KMS-11 (cell line): ENCODE data around the gene PURA.

Experiments used
- H2AFZ ChIP-seq: fragments of 200-600 bp; sonication (generic); 2 replicates; pipeline ENCODE4 v1.6.1; 2016; ENCODE audit warnings: antibody characterized with exemption, mixed run types, low read depth
- H3K27ac ChIP-seq: fragments of 200-600 bp; sonication (generic); 2 replicates; pipeline ENCODE4 v1.6.1; 2016; ENCODE audit warnings: mild to moderate bottlenecking, mixed run types
- H3K27me3 ChIP-seq: fragments of 200-600 bp; sonication (generic); 2 replicates; pipeline ENCODE4 v1.6.1; 2017; ENCODE audit warnings: mild to moderate bottlenecking, low read depth, mixed run types, moderate library complexity; ENCODE audit not compliant: insufficient read depth
- H3K36me3 ChIP-seq: fragments of 200-600 bp; sonication (generic); 2 replicates; pipeline ENCODE4 v1.6.1; 2017; ENCODE audit warnings: mild to moderate bottlenecking, mixed run types; ENCODE audit not compliant: insufficient read depth
- H3K4me1 ChIP-seq: fragments of 200-600 bp; sonication (generic); 2 replicates; pipeline ENCODE4 v1.6.1; 2016; ENCODE audit warnings: mild to moderate bottlenecking, low read depth, mixed run types; ENCODE audit not compliant: poor library complexity, severe bottlenecking
- H3K4me2 ChIP-seq: fragments of 200-600 bp; sonication (generic); 2 replicates; pipeline ENCODE4 v1.7.0; 2016; ENCODE audit warnings: mild to moderate bottlenecking, mixed run types
- H3K4me3 ChIP-seq: fragments of 200-600 bp; sonication (generic); IDR thresholded peaks from 2 replicates; pipeline ENCODE4 v1.6.1; 2017; ENCODE audit warnings: low read depth, low read length, mixed read lengths; ENCODE audit not compliant: insufficient read depth
- H3K79me2 ChIP-seq: fragments of 200-600 bp; sonication (generic); 2 replicates; pipeline ENCODE4 v1.6.1; 2016; ENCODE audit warnings: low read depth, mixed run types; ENCODE audit not compliant: insufficient read depth
- H3K9ac ChIP-seq: fragments of 200-600 bp; sonication (generic); 2 replicates; pipeline ENCODE4 v1.6.1; 2016; ENCODE audit warnings: mild to moderate bottlenecking, mixed run types
- H4K20me1 ChIP-seq: fragments of 200-600 bp; sonication (generic); 2 replicates; pipeline ENCODE4 v1.6.1; 2016; ENCODE audit warnings: mild to moderate bottlenecking, mixed run types; ENCODE audit not compliant: insufficient read depth
- CTCF ChIP-seq: fragments of 200-600 bp; sonication (generic); conservative IDR thresholded peaks from 2 replicates; pipeline ENCODE4 v1.6.1; 2017; ENCODE audit warnings: low read depth, mild to moderate bottlenecking, antibody characterized with exemption, low read length, moderate library complexity, mixed read lengths

Gene PURA

GRCh38 chr5:140103154-140103553, 10.8 kb upstream of the PURA start:
- Histone ChIP-seq H3K36me3 (no peaks in the 10 kb centered on the region), H3K9ac (no peak overlapping the region), H4K20me1 (no peaks in the 10 kb centered on the region), H3K4me1 (peaks cover 11% of the 10 kb centered on the region), H3K27me3 (no peaks in the 10 kb centered on the region), H3K4me3 (no peak overlapping the region), H3K27ac (no peak overlapping the region), H2AFZ (no peak overlapping the region), H3K4me2 (no peak overlapping the region), H3K79me2 (no peaks in the 10 kb centered on the region)
- no peak for TF ChIP-seq CTCF

DNA sequence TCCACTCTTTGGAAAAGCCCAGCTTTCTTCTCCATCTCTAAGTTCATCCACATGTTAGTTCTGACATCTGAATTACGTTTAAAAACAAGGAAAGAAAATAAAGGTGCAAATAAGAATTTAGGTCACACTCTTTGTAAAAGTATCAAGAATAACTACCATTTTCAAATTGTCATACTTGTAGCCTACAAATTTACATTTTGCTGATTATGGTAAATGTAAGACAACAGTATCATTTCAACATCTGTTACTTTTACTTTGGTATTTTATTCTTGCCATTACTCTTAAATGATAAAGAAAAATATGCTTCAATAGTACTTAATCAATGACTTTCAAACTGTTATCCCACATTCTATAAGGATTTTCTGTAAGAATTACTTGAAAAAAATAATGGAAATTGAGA, 9.8 kb upstream of the PURA start:
- Histone ChIP-seq H3K4me3 (no peak overlapping the region), H3K27me3 (no peaks in the 10 kb centered on the region)

GRCh38 chr5:140106101-140106500, 7.8 kb upstream of the PURA start:
- 0 out of 2 replicates have a peak overlapping the region, but pooled peaks have one; percentile 75 for H3K4me2 ChIP-seq
- H3K27ac ChIP-seq: no peak overlapping the region
- no peak overlapping the region for H3K9ac ChIP-seq
- TF ChIP-seq CTCF: no peak
- no peaks in the 10 kb centered on the region for H3K36me3 ChIP-seq
- no peaks in the 10 kb centered on the region for H3K27me3 ChIP-seq
- H3K4me1 ChIP-seq: peaks cover 29% of the 10 kb centered on the region
- no peaks in the 10 kb centered on the region for H4K20me1 ChIP-seq
- H2AFZ ChIP-seq: no peak overlapping the region
- no peak overlapping the region for H3K4me3 ChIP-seq
- peaks cover 25% of the 10 kb centered on the region for H3K79me2 ChIP-seq

More for the DNA sequence above, 9.8 kb upstream of the PURA start:
- H3K27ac ChIP-seq: no peak overlapping the region
- no peak overlapping the region for H3K4me2 ChIP-seq
- H3K9ac ChIP-seq: no peak overlapping the region
- H2AFZ ChIP-seq: no peak overlapping the region
- H4K20me1 ChIP-seq: no peaks in the 10 kb centered on the region
- peaks cover 14% of the 10 kb centered on the region for H3K4me1 ChIP-seq
- H3K36me3 ChIP-seq: no peaks in the 10 kb centered on the region
- H3K79me2 ChIP-seq: peaks cover 5% of the 10 kb centered on the region
- TF ChIP-seq CTCF: no peak

DNA sequence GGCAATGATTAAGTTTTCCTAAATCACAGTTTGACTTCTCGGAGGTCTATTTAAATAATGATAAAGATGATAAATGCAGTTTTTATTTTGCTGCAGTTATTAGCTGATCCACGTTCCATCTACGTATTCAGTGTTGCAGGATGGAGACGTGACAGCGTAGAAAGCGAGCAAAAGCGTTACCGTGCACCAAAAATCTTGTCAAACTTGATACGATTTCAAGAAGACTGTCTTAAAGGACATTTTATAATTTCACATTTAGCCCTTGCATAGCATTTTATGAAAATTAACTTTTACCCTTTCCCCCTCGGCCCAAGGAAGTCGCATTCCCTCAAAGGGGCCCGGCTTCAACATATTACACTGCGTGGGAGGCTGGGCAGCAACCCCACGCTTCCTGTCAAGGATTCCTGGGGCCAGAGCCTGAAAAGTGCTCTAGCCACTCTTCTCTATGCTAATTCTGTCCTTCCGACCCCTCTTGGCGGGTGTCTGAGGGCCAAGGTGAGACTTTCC, 7.1 kb upstream of the PURA start:
- peak; percentile 6; the same call in 1 of the 2 replicates for TF ChIP-seq CTCF
- Histone ChIP-seq H3K79me2 (peaks cover 30% of the 10 kb centered on the region), H3K27ac (peak overlapping the region; percentile 92), H3K4me2 (peak overlapping the region; percentile 75), H3K36me3 (no peaks in the 10 kb centered on the region), H3K4me1 (peaks cover 29% of the 10 kb centered on the region), H2AFZ (peak overlapping the region; percentile 88), H4K20me1 (no peaks in the 10 kb centered on the region), H3K27me3 (no peaks in the 10 kb centered on the region), H3K4me3 (no peak overlapping the region), H3K9ac (peak overlapping the region; percentile 87)
